Uterus (tissue), 2 donors: ENCODE results near the gene MLLT10.

Source experiments
- POLR2A ChIP-seq, 2 donors: fragments of 450-650 bp; IDR thresholded peaks; one replicate each; pipeline ENCODE4 v1.6.1; 2016; ENCODE audit warnings: antibody characterized with exemption in 2 of 2, mild to moderate bottlenecking in 1 of 2, moderate library complexity in 1 of 2
- TF ChIP-seq, protein P1 (sequence below), 4 experiments: fragments of 200-600 bp in 2 of 4; fragments of 450-650 bp in 2 of 4; sonication (generic) in 2 of 4; IDR thresholded peaks; one replicate each; pipeline ENCODE4 v1.5.1; 2016 to 2019; ENCODE audit warnings: antibody characterized with exemption in 4 of 4, mild to moderate bottlenecking in 2 of 4, moderate library complexity in 1 of 4

DNA sequence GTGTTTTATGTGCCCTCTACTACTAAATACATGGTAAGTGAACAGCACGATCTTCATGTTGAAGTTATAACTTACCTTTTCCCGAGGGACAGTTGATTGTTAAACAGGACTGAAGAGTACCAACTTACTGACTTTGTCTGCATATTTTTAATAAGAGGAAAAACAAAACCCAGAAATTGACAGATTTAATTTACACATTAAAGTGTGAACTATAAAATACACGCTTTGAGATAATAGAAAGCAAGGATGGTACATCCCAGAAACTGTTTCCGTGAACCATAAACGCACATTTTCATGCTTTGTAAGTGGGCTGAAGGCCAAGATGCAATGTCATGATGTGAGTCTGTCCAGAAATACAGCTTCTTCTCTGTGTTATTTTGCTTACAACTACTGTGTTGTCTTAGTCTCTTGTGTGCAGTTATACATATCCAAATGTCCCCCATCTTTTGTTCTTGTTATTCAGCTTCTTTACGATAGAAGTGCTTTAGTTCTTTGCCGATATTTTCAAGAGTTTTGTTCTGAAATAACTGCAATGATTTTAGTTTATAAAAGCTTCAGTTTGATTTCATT is 190.1 kb downstream of the MLLT10 start:
- TF ChIP-seq, protein P1, sequence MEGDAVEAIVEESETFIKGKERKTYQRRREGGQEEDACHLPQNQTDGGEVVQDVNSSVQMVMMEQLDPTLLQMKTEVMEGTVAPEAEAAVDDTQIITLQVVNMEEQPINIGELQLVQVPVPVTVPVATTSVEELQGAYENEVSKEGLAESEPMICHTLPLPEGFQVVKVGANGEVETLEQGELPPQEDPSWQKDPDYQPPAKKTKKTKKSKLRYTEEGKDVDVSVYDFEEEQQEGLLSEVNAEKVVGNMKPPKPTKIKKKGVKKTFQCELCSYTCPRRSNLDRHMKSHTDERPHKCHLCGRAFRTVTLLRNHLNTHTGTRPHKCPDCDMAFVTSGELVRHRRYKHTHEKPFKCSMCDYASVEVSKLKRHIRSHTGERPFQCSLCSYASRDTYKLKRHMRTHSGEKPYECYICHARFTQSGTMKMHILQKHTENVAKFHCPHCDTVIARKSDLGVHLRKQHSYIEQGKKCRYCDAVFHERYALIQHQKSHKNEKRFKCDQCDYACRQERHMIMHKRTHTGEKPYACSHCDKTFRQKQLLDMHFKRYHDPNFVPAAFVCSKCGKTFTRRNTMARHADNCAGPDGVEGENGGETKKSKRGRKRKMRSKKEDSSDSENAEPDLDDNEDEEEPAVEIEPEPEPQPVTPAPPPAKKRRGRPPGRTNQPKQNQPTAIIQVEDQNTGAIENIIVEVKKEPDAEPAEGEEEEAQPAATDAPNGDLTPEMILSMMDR (IDR thresholded peaks at IDR 0.05), result no peak
- TF ChIP-seq POLR2A (IDR thresholded peaks at IDR 0.05), result no peak
